ENCODE results near the gene WFDC10A. TPM values are rescaled to one million over a fixed set of nuclear protein-coding genes. Genes with fewer than 3 reads are reported as not detected.

The WFDC10A gene
- total and polyA plus RNA-seq, 8 donors: not detected

- FAIRE-seq (no peak), ATAC-seq (no peak), DNase-seq (no peak)
- H3K36me3 ChIP-seq: no peaks in the 10 kb centered on the region
- no peaks in the 10 kb centered on the region for H3K27me3 ChIP-seq
- intact Hi-C loops (cut with DNase I): no loop called here
- H3K4me1 ChIP-seq: no peaks in the 10 kb centered on the region
- no peak overlapping the region for H3K4me3 ChIP-seq
- no peak overlapping the region for H3K27ac ChIP-seq
- no peak for TF ChIP-seq CTCF (IDR thresholded peaks at IDR 0.05)
- H3K9me3 ChIP-seq: no peaks in the 10 kb centered on the region
Observed at GRCh38 chr20:45672765-45673164, 43.2 kb downstream of the WFDC10A start.

GRCh38 chr20:45679650-45680049, 50.1 kb downstream of the WFDC10A start:
- no peak for DNase-seq
- Histone ChIP-seq H3K9me3 (no peaks in the 10 kb centered on the region), H3K27me3 (no peaks in the 10 kb centered on the region), H3K36me3 (no peaks in the 10 kb centered on the region), H3K4me1 (no peaks in the 10 kb centered on the region), H3K4me3 (no peak overlapping the region), H3K27ac (no peak overlapping the region)
- no peak for FAIRE-seq
- no peak for ATAC-seq
- intact Hi-C loops (cut with DNase I): no loop called here
- TF ChIP-seq CTCF (IDR thresholded peaks at IDR 0.05): no peak

Other genes with a start within 250 kb of the WFDC10A start
- 10 to 100 TPM; 11.6 to 25.7 (median 17.9) TPM for gene DBNDD2, start 221.4 kb upstream of the WFDC10A start, total RNA-seq
- gene DBNDD2, start 221.4 kb upstream of the WFDC10A start, polyA plus RNA-seq: 10 to 100 TPM; 21.2 to 31.0 TPM
- 10 to 100 TPM; 35.3 to 59.1 (median 46.2) TPM for gene PIGT, start 213.6 kb upstream of the WFDC10A start, total RNA-seq
- gene PIGT, start 213.6 kb upstream of the WFDC10A start, polyA plus RNA-seq: 10 to 100 TPM; 60.7 to 69.1 TPM
- 10 to 100 TPM in 3 of 6 donors, 1 to 10 TPM in 3; 5.0 to 49.5 (median 11.0) TPM for gene WFDC2, start 160.0 kb upstream of the WFDC10A start, total RNA-seq
- gene WFDC2, start 160.0 kb upstream of the WFDC10A start, polyA plus RNA-seq: 10 to 100 TPM; 16.7 to 21.4 TPM
- gene SPINT3, start 114.1 kb upstream of the WFDC10A start, total RNA-seq: not detected
- gene SPINT3, start 114.1 kb upstream of the WFDC10A start, polyA plus RNA-seq: not detected
- gene WFDC6, start 90.3 kb upstream of the WFDC10A start, total RNA-seq: not detected
- not detected for gene WFDC6, start 90.3 kb upstream of the WFDC10A start, polyA plus RNA-seq
- gene EPPIN, start 82.3 kb upstream of the WFDC10A start, total RNA-seq: not detected
- not detected for gene EPPIN, start 82.3 kb upstream of the WFDC10A start, polyA plus RNA-seq
- not detected for gene WFDC8, start 50.5 kb upstream of the WFDC10A start, total RNA-seq
- gene WFDC8, start 50.5 kb upstream of the WFDC10A start, polyA plus RNA-seq: not detected
- gene WFDC9, start 1.5 kb downstream of the WFDC10A start, total RNA-seq: not detected
- gene WFDC9, start 1.5 kb downstream of the WFDC10A start, polyA plus RNA-seq: not detected
- gene WFDC11, start 40.5 kb downstream of the WFDC10A start, total RNA-seq: not detected
- not detected for gene WFDC11, start 40.5 kb downstream of the WFDC10A start, polyA plus RNA-seq
- gene WFDC13, start 72.3 kb downstream of the WFDC10A start, total RNA-seq: not detected
- gene WFDC13, start 72.3 kb downstream of the WFDC10A start, polyA plus RNA-seq: not detected
- gene WFDC10B, start 75.3 kb downstream of the WFDC10A start, total RNA-seq: not detected
- gene WFDC10B, start 75.3 kb downstream of the WFDC10A start, polyA plus RNA-seq: not detected
- not detected for gene SPINT4, start 92.6 kb downstream of the WFDC10A start, total RNA-seq
- gene SPINT4, start 92.6 kb downstream of the WFDC10A start, polyA plus RNA-seq: not detected
- gene WFDC3, start 162.1 kb downstream of the WFDC10A start, total RNA-seq: under 1 TPM in 4 of 6 donors, not detected in 2; 0.35 to 0.81 (median 0.48) TPM
- gene WFDC3, start 162.1 kb downstream of the WFDC10A start, polyA plus RNA-seq: 1 to 10 TPM in 1 of 2 donors, under 1 TPM in 1; 0.95 to 1.8 TPM
- 10 to 100 TPM in 3 of 6 donors, 1 to 10 TPM in 3; 7.4 to 15.3 (median 8.9) TPM for gene DNTTIP1, start 162.2 kb downstream of the WFDC10A start, total RNA-seq
- 10 to 100 TPM; 15.5 to 22.0 TPM for gene DNTTIP1, start 162.2 kb downstream of the WFDC10A start, polyA plus RNA-seq
- 1 to 10 TPM in 2 of 6 donors, under 1 TPM in 2, not detected in 2; 0.38 to 1.9 (median 1.4) TPM for gene UBE2C, start 182.9 kb downstream of the WFDC10A start, total RNA-seq
- gene UBE2C, start 182.9 kb downstream of the WFDC10A start, polyA plus RNA-seq: under 1 TPM; 0.31 to 0.61 TPM
- gene TNNC2, start 197.6 kb downstream of the WFDC10A start, total RNA-seq: not detected
- 1 to 10 TPM; 1.2 to 4.0 TPM for gene TNNC2, start 197.6 kb downstream of the WFDC10A start, polyA plus RNA-seq
- 1 to 10 TPM; 4.6 to 8.9 (median 5.9) TPM for gene SNX21, start 204.1 kb downstream of the WFDC10A start, total RNA-seq
- 10 to 100 TPM; 11.3 to 22.6 TPM for gene SNX21, start 204.1 kb downstream of the WFDC10A start, polyA plus RNA-seq
- gene ACOT8, start 227.7 kb downstream of the WFDC10A start, total RNA-seq: 10 to 100 TPM in 2 of 6 donors, 1 to 10 TPM in 4; 7.0 to 14.0 (median 9.7) TPM
- 10 to 100 TPM; 17.9 to 21.2 TPM for gene ACOT8, start 227.7 kb downstream of the WFDC10A start, polyA plus RNA-seq
- 1 to 10 TPM in 4 of 6 donors, under 1 TPM in 2; 0.46 to 2.2 (median 1.1) TPM for gene ZSWIM3, start 227.9 kb downstream of the WFDC10A start, total RNA-seq
- 1 to 10 TPM; 1.4 to 1.9 TPM for gene ZSWIM3, start 227.9 kb downstream of the WFDC10A start, polyA plus RNA-seq